SK-N-MC (cell line): ENCODE data around the gene SYT8.

Experiments
- EZH2 ChIP-seq: fragments of 200-600 bp; sonication (generic); IDR thresholded peaks from one replicate; pipeline ENCODE4 v1.6.1; 2017; ENCODE audit warnings: antibody characterized with exemption
- POLR2AphosphoS5 ChIP-seq: IDR thresholded peaks from 2 replicates; pipeline ENCODE4 v1.6.1; 2012; ENCODE audit warnings: mild to moderate bottlenecking, low read depth, low read length, borderline replicate concordance

DNA sequence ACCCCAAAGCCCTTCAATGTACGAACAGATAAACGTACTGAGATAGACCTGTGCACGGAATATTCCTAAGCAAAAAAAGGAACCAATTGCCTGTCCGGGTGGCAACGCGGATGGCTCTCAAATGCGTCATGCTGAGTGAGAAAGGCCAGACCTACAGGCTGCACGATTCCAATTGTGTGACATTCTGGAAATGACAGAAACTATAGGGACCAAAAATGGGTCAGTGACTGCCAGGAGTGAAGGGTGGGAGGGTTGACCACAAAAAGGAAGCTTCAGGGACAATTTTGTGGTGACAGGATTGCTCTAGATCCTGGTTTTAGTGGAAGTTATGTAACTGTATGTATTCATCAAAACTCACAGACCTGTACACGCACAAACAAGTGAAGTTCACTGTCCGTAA is 24.0 kb upstream of the SYT8 start:
- TF ChIP-seq EZH2 (no peak), POLR2AphosphoS5 (no peak)
